Loucy (cell line): ENCODE measurements around the gene ZBTB18.
"Not testable (repeated sequence)": the region's sequence is repeated elsewhere in the genome, so short reads cannot be mapped to it uniquely, and the experiment has no call there.

Experiments used
- H2AFZ ChIP-seq: fragments of 200-600 bp; sonication (generic); 2 replicates; pipeline ENCODE4 v1.6.0; 2016; ENCODE audit warnings: antibody characterized with exemption, mild to moderate bottlenecking, low read length, moderate library complexity
- H3F3A ChIP-seq: fragments of 200-600 bp; 2 replicates; pipeline ENCODE4 v1.6.0; 2016; ENCODE audit warnings: antibody characterized with exemption, low read depth, mild to moderate bottlenecking
- H3K27me3 ChIP-seq: fragments of 200-600 bp; sonication (generic); 2 replicates; pipeline ENCODE4 v1.6.1; 2014; ENCODE audit warnings: low read length, mild to moderate bottlenecking; ENCODE audit not compliant: insufficient read depth, poor library complexity, severe bottlenecking
- H3K36me3 ChIP-seq: fragments of 200-600 bp; sonication (generic); 2 replicates; pipeline ENCODE4 v1.6.1; 2016; ENCODE audit warnings: low read length; ENCODE audit not compliant: insufficient read depth
- H3K4me1 ChIP-seq: fragments of 200-600 bp; sonication (generic); 2 replicates; pipeline ENCODE4 v1.5.1; 2014; ENCODE audit warnings: low read length, mild to moderate bottlenecking; ENCODE audit not compliant: insufficient read depth, poor library complexity, severe bottlenecking
- H3K4me2 ChIP-seq: fragments of 200-600 bp; sonication (generic); 2 replicates; pipeline ENCODE4 v1.6.0; 2014; ENCODE audit warnings: antibody characterized with exemption, low read length, low read depth, mild to moderate bottlenecking; ENCODE audit not compliant: poor library complexity, severe bottlenecking
- H3K4me3 ChIP-seq: fragments of 200-600 bp; sonication (generic); 2 replicates; pipeline ENCODE4 v1.5.1; 2014; ENCODE audit warnings: low read length, mild to moderate bottlenecking, mixed read lengths; ENCODE audit not compliant: poor library complexity, severe bottlenecking
- H3K79me2 ChIP-seq: fragments of 200-600 bp; sonication (generic); 2 replicates; pipeline ENCODE4 v1.6.1; 2014; ENCODE audit warnings: low read length; ENCODE audit not compliant: insufficient read depth
- H3K9ac ChIP-seq: fragments of 200-600 bp; sonication (generic); 2 replicates; pipeline ENCODE4 v1.6.0; 2014; ENCODE audit warnings: mild to moderate bottlenecking, low read depth, low read length, moderate library complexity; ENCODE audit not compliant: poor library complexity, severe bottlenecking
- H3K9me2 ChIP-seq: fragments of 200-600 bp; sonication (generic); replicated peaks from 2 replicates; pipeline ENCODE4 v1.6.1; 2016; ENCODE audit warnings: low read depth, low read length, mixed read lengths
- H3K9me3 ChIP-seq: fragments of 200-600 bp; sonication (generic); 2 replicates; pipeline ENCODE4 v1.6.1; 2014; ENCODE audit warnings: mild to moderate bottlenecking, antibody characterized with exemption, low read length, low read depth; ENCODE audit not compliant: insufficient read depth
- H4K20me1 ChIP-seq: fragments of 200-600 bp; sonication (generic); 2 replicates; pipeline ENCODE4 v1.6.0; 2014; ENCODE audit warnings: antibody characterized with exemption, low read length, mild to moderate bottlenecking; ENCODE audit not compliant: insufficient read depth, poor library complexity, severe bottlenecking
- CTCF ChIP-seq: fragments of 200-600 bp; sonication (generic); conservative IDR thresholded peaks from 2 replicates; pipeline ENCODE4 v1.5.1; 2014; ENCODE audit warnings: mild to moderate bottlenecking, antibody characterized with exemption, low read length
- EZH2phosphoT487 ChIP-seq: fragments of 200-600 bp; IDR thresholded peaks from 2 replicates; pipeline ENCODE4 v1.6.1; 2018; ENCODE audit warnings: antibody characterized with exemption, mild to moderate bottlenecking, moderate library complexity, borderline replicate concordance

The ZBTB18 gene

GRCh38 chr1:244012202-244012601 lies 38.9 kb upstream of the ZBTB18 start:
- Histone ChIP-seq H3K9ac (no peak overlapping the region), H2AFZ (no peak overlapping the region), H3K4me3 (no peak overlapping the region), H3K79me2 (no peaks in the 10 kb centered on the region), H3K27me3 (no peaks in the 10 kb centered on the region), H3F3A (no peaks in the 10 kb centered on the region), H3K4me1 (no peaks in the 10 kb centered on the region), H3K36me3 (no peaks in the 10 kb centered on the region), H4K20me1 (no peaks in the 10 kb centered on the region), H3K4me2 (no peak overlapping the region), H3K9me3 (no peaks in the 10 kb centered on the region), H3K9me2 (no peaks in the 10 kb centered on the region)
- TF ChIP-seq CTCF (no peak), EZH2phosphoT487 (no peak)

- Histone ChIP-seq H3K4me1 (no peaks in the 10 kb centered on the region), H3K4me3 (no peak overlapping the region), H2AFZ (no peak overlapping the region), H3K79me2 (no peaks in the 10 kb centered on the region), H3K9ac (no peak overlapping the region), H3F3A (no peaks in the 10 kb centered on the region), H3K9me2 (no peaks in the 10 kb centered on the region), H3K4me2 (no peak overlapping the region), H3K36me3 (no peaks in the 10 kb centered on the region), H3K9me3 (no peaks in the 10 kb centered on the region), H3K27me3 (no peaks in the 10 kb centered on the region), H4K20me1 (no peaks in the 10 kb centered on the region)
- TF ChIP-seq EZH2phosphoT487: no peak
- TF ChIP-seq CTCF: no peak
Observed at GRCh38 chr1:244013100-244013499, 38.0 kb upstream of the ZBTB18 start.

GRCh38 chr1:244014862-244015261 lies 36.2 kb upstream of the ZBTB18 start:
- H3K79me2 ChIP-seq, H3K9me3 ChIP-seq, H3K4me2 ChIP-seq, H3K9ac ChIP-seq, H4K20me1 ChIP-seq, H3K9me2 ChIP-seq, H3K36me3 ChIP-seq, H3K4me3 ChIP-seq, H2AFZ ChIP-seq, H3K27me3 ChIP-seq, H3K4me1 ChIP-seq, H3F3A ChIP-seq: not testable (repeated sequence)

GRCh38 chr1:244019982-244020485 lies 31.0 kb upstream of the ZBTB18 start:
- H3K4me1 ChIP-seq: no peaks in the 10 kb centered on the region
- TF ChIP-seq CTCF (no peak), EZH2phosphoT487 (no peak)
- no peak overlapping the region for H3K4me2 ChIP-seq
- H3K9me2 ChIP-seq: no peaks in the 10 kb centered on the region
- no peaks in the 10 kb centered on the region for H3K36me3 ChIP-seq
- no peaks in the 10 kb centered on the region for H3F3A ChIP-seq
- no peak overlapping the region for H3K4me3 ChIP-seq
- no peaks in the 10 kb centered on the region for H3K79me2 ChIP-seq
- no peak overlapping the region for H3K9ac ChIP-seq
- H3K9me3 ChIP-seq: no peaks in the 10 kb centered on the region
- H2AFZ ChIP-seq: no peak overlapping the region
- H3K27me3 ChIP-seq: no peaks in the 10 kb centered on the region
- H4K20me1 ChIP-seq: no peaks in the 10 kb centered on the region
